NCI-H446 (cell line): ENCODE measurements around the gene TSPAN14.

ENCODE experiments used
- DNase-seq, 2 experiments: peaks; one replicate each; lab custom pipeline; 2025; lab: John Stamatoyannopoulos, UW

Gene TSPAN14

DNA sequence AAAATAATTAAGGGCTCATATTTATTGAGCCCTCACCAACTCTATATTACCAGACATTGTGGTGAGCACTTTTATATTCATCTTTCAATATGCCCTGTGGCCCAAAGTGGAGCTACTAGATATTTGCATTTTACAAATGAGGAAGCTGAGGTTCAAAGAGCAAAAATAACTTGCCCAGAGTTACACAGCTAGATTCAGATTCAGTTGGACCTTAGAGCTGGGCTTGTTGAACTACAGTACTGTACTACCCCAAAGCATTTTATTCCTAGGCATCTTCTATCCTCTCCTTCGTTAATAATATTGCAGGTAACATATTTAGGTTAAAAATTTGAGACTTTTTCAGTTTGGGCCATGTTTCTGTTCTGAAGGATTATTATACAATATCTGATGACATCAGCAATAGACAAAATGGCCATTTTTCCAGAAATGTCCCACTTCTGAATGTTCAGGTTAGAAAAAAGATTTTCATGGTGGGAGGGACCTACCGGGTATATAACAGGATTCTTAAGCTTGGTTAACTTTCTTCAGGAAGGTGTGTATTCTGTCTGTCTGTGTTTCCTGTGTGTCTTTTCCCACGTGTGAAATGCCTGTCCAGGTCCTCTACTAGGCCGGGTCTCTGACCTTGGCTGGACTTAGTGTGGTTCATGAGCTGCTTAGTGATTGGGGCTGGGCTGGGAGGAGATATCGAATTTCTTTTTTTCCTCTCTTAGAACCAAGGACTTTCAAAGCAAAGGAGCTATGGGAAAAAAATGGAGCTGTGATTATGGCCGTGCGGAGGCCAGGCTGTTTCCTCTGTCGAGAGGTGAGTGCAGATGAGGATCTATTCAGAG lies 32.2 kb upstream of the TSPAN14 start:
- DNase-seq = no peak

DNA sequence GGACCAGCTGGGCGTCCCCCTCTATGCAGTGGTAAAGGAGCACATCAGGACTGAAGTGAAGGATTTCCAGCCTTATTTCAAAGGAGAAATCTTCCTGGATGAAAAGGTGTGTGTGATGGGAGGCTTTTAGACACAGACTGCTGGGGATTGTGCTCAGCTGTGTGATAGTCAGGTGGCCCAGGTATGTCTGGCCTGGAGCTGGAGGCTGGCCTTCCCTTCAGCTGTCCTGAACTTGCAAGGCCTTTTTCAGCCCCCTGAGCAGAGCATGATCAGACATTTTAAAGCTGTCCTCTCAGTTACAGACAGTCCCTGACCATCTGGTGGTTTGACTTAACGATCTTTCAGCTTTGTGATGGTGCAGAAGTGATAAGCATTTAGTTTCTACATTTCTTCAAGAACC lies 28.2 kb upstream of the TSPAN14 start:
- no peak for DNase-seq

DNA sequence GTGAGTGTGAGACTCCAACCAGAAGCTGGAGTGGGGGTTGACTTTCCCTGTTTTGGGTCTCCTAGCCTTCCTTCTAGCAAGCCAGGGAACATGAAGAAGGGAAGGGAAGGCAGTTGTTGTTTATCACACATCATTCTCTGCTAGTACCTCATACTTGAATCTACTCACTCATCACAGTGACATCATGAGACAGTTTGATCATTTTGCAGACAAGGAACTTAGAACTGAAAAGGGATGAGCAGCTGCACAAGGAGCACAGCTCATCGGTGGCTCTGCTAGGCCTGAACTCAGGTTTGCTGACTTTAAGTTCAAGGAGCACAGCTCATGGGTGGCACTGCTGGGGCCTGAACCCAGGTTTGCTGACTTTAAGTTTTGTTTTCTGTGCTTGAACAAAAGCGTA lies 26.6 kb upstream of the TSPAN14 start:
- DNase-seq = no peak

DNA sequence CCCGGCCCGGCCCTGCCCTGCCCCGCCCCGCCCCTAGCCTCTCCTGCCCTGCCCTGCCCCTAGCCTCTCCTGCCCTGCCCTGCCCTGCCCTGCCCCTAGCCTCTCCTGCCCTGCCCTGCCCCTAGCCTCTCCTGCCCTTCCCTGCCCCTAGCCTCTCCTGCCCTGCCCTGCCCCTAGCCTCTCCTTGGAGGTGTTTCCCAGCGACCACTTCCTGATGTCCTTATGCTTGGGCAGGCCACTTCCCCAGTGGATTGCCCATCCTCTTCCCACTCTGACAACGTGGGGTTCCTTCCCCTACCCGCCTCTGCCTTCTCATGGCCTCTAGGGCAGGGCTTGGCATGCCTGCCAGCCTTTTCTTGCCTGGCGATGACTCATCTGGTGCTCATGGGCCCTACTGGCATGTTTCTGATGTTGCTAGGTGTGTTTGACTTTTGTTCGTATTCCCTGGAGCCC lies 24.6 kb upstream of the TSPAN14 start:
- peak in 1 of 2 experiments; percentile 3 for DNase-seq

DNA sequence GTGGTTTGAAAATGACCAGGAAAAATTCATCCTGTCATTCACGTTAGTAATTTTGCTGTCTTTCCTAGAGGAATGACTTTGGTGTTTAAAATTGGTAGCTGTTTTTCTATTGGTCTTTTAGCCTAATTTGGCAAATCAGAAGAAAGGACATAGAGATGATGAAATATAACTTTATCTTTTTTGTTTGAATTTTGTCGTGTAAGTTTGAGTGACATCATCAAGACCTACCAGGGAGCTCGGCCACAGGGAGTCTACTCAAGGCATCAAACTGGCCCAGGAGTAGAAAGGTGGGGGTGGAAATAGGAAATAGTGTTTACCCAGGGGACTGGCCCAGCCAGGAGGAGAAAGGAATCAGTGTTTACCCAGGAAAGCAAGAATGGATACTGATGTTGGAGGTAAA lies 21.0 kb upstream of the TSPAN14 start:
- DNase-seq = no peak

DNA sequence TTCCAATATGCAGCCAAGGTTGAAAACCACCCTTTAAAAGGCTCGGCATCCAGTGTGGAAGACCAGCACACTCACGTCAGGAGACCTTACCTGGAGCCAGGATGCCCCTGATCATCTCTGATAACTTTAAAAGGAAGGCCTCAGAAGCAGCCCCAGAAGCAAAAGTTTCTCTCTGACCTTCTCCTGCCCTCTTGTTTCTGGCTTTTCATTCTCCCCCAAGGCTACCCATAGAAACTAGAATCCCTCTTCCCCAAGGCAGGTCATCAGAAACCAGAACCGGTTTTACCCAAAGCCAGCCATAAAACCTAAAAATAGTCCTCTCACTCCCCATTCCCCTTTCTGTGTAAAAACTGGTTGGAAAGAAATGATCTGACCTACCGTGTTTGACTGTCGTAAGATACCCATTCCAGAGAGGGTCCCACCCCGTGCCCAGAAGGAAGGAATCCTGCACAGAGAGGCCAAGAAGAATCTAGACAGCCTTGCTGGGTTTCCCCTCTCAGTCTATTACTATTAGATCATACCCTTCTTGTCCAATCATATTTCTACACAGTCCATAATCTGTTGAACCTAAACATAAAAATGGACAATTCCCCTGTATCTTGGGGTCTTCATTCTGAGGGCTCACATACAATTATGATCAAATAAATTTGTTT lies 17.5 kb upstream of the TSPAN14 start:
- DNase-seq = no peak

DNA sequence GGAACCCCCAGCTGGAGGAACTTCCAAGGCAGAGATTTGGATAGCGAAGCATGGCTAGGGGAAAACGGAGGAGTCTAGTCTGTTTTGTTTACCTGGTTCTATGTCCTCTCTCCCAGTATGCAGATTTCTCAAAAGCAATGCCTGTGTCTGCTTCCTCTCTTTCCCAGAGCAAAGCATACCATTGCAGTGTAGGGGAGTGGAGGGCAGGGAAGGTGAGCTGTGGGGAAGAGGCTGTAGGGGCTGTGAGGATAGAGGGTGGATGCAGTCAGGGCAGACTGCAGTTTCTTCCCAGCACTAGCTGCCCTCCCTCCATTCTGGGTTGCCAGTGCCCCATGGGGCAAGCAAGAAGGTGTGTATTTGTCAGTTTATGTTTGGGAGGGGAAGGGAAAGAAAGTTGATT lies 16.9 kb upstream of the TSPAN14 start:
- no peak for DNase-seq

DNA sequence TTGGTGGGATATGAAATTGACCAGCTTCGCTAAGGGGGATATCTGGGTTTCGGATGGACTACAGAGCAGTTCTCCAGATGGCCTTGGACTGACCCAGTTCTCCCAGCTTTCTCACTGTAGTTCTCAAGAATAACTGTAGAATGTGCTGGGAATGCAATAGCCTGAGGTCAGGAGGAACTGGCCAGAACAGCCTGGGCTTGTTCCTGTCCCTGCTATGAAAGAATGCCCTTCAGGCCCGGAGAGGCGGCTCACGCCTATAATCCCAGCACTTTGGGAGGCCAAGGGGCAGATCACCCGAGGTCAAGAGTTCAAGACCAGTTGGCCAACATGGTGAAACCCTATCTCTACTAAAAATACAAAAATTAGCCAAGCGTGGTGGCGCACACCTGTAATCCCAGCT lies 12.3 kb upstream of the TSPAN14 start:
- DNase-seq = no peak

DNA sequence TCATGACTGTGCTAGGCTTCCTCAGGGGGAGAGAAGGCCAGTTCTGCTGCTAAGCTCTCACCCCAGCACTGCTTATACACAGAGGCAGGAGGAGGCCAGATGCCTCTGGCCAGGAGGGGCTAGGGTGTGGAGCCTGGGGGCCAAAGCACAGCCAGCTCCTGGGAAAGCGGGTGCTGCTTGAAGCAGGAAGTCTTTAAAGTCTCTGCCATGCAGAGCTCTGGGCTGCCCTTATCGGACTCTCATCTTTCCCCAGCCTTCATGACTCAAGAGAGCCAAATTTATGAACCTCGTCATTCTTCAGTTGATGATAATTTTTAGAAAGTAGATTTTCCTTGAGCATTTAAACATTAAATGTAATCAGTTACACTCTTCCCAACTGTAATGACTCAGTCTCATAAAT lies 11.2 kb upstream of the TSPAN14 start:
- no peak for DNase-seq

DNA sequence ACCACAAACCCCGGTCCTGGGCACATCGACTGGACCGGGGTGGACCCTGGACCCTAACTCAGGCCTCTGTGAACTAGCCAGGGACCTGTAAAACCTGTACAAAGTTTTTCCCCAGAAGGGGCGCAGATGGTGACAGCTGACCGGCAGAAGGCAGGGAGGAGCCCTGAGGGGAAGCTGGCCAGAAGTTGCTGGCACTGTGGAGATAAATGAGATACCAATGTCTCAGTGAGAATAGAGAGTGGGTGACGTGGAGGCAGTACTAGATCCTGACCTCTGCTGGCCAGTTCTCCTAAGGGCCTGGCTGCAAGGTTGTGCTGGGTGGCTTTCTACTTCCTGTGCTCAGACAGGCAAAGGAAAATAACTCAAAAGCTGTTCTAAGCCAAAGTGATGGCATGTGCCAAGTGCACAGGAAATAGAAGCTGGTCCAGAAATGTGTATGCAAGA lies 10.6 kb upstream of the TSPAN14 start:
- DNase-seq = peak in 1 of 2 experiments; percentile 37

DNA sequence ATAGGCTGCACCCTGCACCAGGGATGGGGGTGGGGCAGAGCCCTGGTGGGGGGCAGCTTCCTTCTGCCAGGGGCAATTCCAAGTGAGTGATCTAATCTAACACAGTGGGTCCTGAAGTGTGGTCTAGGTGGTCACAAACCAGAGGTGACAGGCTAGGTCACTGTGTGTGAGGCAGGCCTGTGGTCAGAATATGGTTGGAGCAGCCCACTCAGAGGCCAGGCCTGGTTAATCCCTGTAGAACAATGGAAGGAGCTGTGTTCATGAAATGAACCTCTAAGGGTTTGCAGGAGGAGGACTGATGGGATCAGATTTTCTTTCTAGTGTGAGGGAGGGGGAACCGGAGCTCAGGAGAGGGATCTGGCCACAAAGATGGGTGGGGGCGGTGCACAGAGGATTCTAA lies 10.0 kb upstream of the TSPAN14 start:
- no peak for DNase-seq

DNA sequence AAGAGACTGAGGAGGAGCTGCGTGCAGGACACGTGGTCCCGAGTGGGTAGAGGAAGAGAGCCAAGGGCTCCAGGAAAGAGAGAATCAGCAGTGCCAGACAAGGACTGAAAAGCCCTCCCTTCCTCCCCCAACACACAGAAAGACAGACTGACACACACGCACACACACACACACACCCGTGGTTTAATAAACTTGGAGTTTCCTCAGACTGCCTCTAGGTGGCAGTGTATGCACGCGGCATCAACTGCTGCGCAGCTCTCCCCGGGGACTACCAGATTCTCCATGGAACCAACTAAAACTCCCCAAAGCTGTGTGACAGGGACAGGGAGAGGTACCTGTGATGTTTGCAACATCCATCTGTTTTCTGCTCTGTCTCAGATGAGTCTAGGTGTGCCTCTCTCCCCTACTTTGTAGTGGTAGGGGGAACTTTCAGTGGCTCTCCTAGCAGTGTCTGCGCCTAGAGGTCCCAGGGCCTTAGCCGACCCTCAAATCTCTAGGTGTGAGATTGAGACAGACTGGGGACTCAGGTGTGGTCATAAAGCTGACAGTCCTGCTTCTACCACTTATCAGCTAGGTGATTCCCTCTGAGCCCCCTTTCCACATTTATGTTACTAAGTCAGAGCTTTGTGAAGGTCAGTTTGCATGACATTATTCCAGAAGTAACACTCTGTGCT lies 9.3 kb upstream of the TSPAN14 start:
- peak in 1 of 2 experiments; percentile 54 for DNase-seq

DNA sequence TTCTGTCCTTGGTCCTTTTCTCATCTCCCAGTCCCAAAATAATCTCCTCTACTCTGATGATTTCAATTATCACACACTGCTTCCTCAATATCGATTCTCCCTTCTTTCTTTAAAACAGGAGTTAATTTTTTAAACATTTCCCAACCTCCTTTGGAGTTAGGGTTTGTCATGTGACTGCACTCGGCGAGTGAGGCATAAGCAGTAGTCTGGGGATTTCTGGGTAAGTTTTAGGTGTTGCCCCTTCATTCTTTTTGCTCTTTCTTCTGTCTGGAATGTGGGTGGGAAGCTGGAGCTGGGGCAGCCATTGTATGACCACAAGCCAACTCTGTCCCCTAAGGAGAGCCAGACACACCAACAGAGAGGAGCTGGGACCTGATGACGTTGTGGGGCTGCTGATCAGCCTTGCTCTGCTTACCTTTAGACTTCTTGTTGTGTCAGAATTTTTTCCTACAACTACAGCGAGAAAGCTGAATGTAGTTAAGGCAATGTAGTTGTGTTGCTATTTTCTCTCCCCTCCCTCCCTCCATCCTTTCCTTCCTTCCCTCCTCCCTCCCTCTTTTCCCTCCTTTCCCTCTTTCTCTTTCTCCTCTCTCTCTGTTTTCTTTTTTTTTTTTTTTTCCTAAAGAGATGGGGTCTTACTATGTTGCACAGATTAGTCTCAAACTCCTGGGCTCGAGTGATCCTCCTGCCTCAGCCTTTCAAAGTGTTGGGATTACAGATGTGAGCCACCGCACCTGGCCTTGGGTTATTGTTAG lies 6.5 kb upstream of the TSPAN14 start:
- DNase-seq = no peak

DNA sequence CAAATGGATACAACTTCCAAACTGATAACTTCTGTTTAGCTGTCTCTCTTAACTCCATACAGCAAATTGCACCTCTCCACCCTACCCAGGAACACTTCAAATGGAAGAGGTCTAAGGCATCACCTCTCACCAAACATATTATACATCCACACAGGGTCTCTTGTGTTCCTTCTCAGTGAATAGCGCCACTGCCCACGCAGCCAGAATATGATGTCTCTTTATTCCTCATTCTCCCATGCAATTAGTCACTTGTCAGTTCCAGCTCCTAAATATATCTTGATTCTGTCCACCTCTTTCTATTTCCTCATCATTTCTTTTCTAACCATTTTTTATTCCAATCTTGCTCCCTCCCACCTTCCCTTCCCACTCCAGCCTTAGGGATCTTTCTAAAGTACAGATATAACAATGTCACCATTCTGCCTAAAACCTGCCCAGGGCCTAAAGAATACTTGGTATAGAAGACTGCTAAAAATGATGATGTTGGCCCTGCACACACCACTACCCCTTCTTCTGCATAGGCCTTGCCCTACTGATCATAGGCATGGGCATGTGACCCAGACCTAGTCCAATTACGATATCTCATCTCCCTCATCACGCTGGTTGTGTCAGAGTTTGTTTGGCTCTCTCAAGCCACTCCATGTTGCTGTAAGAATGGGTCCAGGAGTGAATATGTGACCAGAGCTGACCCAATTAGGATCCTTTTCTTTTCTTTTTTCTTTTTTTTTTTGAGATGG lies 5.7 kb upstream of the TSPAN14 start:
- no peak for DNase-seq

DNA sequence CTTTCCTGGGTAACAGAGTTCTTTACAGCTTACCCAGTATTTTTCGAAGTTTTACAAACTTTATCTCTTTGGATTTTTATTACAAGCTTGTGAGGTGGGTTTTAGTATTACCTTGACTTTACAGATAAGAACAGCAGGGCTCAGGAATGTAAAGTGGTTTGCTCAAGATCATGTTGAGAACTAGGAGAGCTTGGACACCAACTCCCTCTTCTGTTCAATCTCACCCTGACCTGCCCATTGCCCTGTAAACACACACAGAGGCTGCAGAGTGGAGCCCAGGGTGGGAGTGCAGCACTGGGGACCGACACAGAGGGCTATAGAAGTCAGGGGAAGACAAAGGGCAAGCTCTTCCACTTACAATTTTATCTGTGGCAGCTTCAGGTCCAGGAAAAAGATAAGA lies 4.6 kb upstream of the TSPAN14 start:
- DNase-seq = no peak

DNA sequence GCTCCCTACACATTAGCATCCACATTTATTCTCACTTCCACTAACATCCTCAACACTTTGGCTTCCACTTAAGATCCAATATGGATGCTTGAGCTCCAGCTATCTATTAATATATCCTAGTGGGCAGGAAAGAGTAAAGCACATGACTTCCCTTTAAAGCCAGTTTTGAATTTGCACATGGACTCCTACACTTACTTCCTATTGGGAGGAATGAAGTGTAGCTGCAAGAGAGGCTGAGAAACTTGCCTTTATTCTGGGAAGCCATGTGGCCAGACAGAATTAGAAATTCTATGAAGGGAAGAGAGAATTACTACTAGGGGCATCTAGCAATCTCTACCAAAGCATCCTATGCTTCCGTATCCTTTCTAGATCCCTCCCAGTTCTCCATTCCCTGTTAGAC lies 3.0 kb upstream of the TSPAN14 start:
- DNase-seq = no peak

DNA sequence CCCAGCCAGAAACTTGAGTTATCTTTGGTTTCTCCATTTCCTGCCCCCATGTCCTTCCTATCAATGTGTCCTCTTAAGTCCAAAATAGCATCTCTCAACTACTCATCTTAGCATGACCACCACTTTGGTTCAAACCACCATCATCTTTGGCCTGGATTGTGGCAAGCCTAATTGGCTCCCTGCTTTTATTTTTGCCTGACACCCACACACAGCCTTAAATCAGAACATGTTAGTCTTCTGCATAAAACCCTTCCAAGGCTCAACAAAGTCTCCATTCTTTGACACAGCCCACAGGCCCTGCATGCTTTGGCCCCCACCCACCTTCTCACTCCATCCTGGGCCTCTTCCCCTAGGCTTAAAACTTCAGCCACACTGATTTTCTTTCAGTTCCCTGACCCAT lies 2.0 kb upstream of the TSPAN14 start:
- DNase-seq = no peak

DNA sequence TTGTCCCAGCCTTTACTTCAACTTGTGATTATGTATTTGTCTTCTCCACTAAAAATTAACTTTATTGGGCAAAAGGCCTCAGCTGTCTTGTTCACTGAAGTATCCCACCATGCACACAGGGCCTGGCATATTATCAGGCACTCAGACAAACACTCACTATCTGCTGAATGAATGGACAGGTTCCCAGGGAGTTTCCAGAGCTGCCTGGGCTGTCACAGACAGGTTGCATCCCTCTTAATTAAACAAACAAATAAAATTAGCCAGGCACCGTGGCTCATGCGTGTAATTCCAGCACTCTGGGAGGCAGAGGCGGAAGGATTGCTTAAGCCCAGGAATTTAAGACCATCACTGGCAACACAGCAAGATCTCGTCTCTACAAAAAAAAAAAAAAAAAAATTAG lies 1.5 kb upstream of the TSPAN14 start:
- no peak for DNase-seq

DNA sequence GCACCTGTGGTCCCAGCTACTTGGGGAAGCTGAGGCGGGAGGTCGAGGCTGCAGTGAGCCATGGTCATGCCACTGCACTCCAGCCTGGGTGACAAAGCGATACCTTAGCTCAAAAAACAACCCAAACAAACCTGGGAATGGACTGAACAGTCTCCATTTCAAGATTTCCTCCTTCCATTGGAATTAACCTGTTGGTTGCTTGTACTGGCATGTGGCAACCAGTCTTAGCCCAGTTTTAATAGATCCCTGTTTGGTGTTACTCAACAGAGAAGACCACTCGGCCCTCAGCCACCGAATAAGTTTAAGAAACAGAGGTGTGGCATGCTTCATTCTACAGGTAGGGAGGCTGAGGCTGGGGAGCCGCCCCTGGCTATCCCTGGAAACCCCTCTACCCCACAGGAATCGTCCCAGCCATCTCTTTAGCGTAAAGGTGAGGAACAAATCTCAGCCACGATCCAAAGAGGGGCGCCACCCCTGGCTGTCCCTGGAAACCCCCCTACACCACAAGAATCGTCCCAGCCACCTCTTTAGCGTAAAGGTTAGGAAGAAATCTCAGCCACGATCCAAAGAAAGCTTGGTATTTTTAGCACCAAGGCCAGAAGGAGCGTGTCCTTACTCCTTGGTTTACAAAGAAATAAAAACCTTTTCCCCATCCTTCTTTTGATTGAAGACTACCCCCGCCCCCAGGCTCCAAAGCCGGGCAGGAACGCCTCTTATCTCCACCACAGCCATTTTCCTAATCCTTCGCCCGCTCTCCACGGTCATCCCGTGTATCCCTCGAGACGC lies 861 bp upstream of the TSPAN14 start:
- no peak for DNase-seq

DNA sequence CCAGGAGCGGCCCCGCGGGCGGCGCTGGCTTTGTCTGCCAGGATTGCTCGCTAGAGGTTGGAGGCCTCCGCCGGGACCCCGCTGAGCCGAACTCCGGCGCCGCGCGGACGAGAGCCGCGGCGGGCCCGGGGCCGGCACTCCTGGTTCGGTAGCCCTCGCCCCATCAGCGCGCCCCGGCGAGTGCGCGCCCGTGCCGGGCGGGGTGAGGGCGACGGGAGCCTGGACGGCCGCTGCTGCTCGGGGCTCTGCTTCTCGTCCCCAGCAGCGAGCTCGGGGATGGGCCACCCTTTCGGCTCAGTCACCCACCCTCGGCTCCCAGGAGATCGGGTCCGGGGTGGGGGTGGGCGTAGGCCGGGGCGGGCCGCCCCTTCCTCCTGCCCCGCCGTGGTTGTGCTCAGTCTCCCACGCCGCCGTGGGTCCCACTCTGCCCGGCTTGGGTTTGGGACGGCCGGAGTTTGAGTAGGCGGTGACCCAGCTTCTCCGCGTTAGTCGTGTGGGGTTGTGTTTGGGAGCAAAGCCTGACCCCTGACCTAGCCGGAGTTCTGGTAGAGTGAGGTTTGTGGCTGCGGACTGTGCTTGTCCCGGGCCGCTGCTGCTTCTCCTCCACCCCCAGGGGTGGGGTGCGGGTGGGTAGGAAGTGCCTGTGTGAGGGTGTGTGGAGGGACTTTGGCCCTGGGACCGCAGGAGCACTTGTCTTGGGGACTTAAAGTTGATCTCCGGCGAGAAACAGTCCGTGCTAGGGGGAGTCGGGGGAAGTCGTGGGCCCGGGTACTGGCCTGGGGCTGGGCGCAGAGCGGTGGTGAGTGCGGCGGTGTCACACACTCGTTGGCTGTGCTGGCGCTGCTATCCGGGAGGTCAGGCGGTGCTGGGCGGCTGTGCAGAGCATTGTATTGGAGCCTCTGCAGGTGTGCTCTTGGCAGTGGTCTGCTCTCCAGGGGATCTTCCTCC lies 677 bp downstream of the TSPAN14 start:
- no peak for DNase-seq
